B cell (primary cell): Measurements from ENCODE around the gene KIF26B. TPM values are rescaled to one million over a fixed set of nuclear protein-coding genes. Genes with fewer than 3 reads are reported as not detected.

Experiments used
- ATAC-seq: fragments of 200-7000 bp; cut with Tn5 transposase; one replicate; pipeline ENCODE4 v1.10.0; 2021; ENCODE audit warnings: low read depth, mild to moderate bottlenecking, moderate number of reproducible peaks, moderate library complexity
- CTCF ChIA-PET: fragments of 350-600 bp; sonication (Branson Sonifier 250); formaldehyde crosslinking; loops from one replicate; lab custom pipeline; 2021; ENCODE audit warnings: antibody characterized with exemption, inconsistent platforms; lab: Charles Lee
- POLR2A ChIA-PET: fragments of 350-600 bp; sonication (Branson Sonifier 250); formaldehyde crosslinking; loops from one replicate; lab custom pipeline; 2021; ENCODE audit warnings: antibody characterized with exemption; lab: Charles Lee
- DNase-seq: peaks from one replicate; pipeline ENCODE4 v3.0.0; 2013
- H2AFZ ChIP-seq: 2 replicates; pipeline ENCODE4 v1.6.1; 2012; ENCODE audit warnings: mild to moderate bottlenecking, low read depth, low read length; ENCODE audit not compliant: insufficient read depth, poor library complexity, severe bottlenecking
- H3K27ac ChIP-seq, 2 donors: 1 replicate in 1 of 2; 2 replicates in 1 of 2; pipeline ENCODE4 v1.5.1; 2012 to 2013; ENCODE audit warnings: low read length in 2 of 2, mild to moderate bottlenecking in 2 of 2, moderate library complexity in 1 of 2
- H3K27me3 ChIP-seq, 4 experiments: fragments of 200-600 bp in 1 of 4; sonication (generic) in 1 of 4; replicated peaks in 1 of 4; 1 replicate in 2 of 4; 2 replicates in 2 of 4; pipeline versions ENCODE4 v1.6.1 to v1.7.0; 2013 to 2016; ENCODE audit warnings: low read length in 3 of 4, mild to moderate bottlenecking in 2 of 4, mixed read lengths in 1 of 4, moderate library complexity in 1 of 4; ENCODE audit not compliant: insufficient read depth in 4 of 4, control insufficient read depth in 3 of 4; ENCODE audit errors: control extremely low read depth in 1 of 4
- H3K36me3 ChIP-seq, 2 experiments: replicated peaks in 1 of 2; 1 replicate in 1 of 2; 2 replicates in 1 of 2; pipeline versions ENCODE4 v1.6.1 to v1.7.1; 2013; ENCODE audit warnings: low read length in 1 of 2; ENCODE audit not compliant: insufficient read depth in 2 of 2, control insufficient read depth in 1 of 2; ENCODE audit errors: control extremely low read depth in 1 of 2, extremely low read depth in 1 of 2
- H3K4me1 ChIP-seq, 2 donors: fragments of 200-600 bp in 1 of 2; sonication (generic) in 1 of 2; 1 replicate in 1 of 2; 2 replicates in 1 of 2; pipeline versions ENCODE4 v1.5.1 to v1.6.1; 2013 to 2017; ENCODE audit warnings: low read length in 2 of 2; ENCODE audit not compliant: control insufficient read depth in 2 of 2, insufficient read depth in 2 of 2
- H3K4me2 ChIP-seq: replicated peaks from 2 replicates; pipeline ENCODE3; 2012; ENCODE audit warnings: mild to moderate bottlenecking, low read depth, low read length; ENCODE audit not compliant: poor library complexity, severe bottlenecking
- H3K4me3 ChIP-seq, 5 experiments: fragments of 200-600 bp in 1 of 5; sonication (generic) in 1 of 5; 1 replicate in 3 of 5; 2 replicates in 2 of 5; pipeline versions ENCODE4 v1.5.1 to v1.7.0; 2011 to 2016; ENCODE audit warnings: low read length in 4 of 5, mild to moderate bottlenecking in 4 of 5, low read depth in 2 of 5, control low read depth in 1 of 5, moderate library complexity in 1 of 5; ENCODE audit not compliant: insufficient read depth in 1 of 5; ENCODE audit errors: control extremely low read depth in 1 of 5, extremely low read depth in 1 of 5
- H3K79me2 ChIP-seq: fragments of 200-600 bp; sonication (generic); one replicate; pipeline ENCODE4 v1.6.0; 2016; ENCODE audit warnings: low read length; ENCODE audit not compliant: control insufficient read depth, insufficient read depth
- H3K9ac ChIP-seq: fragments of 200-600 bp; sonication (generic); 2 replicates; pipeline ENCODE4 v1.6.1; 2017; ENCODE audit warnings: mild to moderate bottlenecking, low read length, moderate library complexity
- H3K9me3 ChIP-seq, 3 donors: one replicate each; pipeline versions ENCODE4 v1.6.1 to v1.7.1; 2013; ENCODE audit warnings: low read length in 2 of 3; ENCODE audit not compliant: control insufficient read depth in 2 of 3, insufficient read depth in 1 of 3; ENCODE audit errors: control extremely low read depth in 1 of 3
- H4K20me1 ChIP-seq: 2 replicates; pipeline ENCODE4 v1.6.0; 2012; ENCODE audit warnings: mild to moderate bottlenecking, low read length; ENCODE audit not compliant: insufficient read depth, control insufficient read depth, poor library complexity, severe bottlenecking
- H3K27ac Mint-ChIP-seq: one replicate; pipeline ENCODE4 v1.8.0; 2021; ENCODE audit warnings: mixed read lengths
- H3K27me3 Mint-ChIP-seq: one replicate; pipeline ENCODE4 v1.8.0; 2021; ENCODE audit warnings: mixed read lengths
- H3K4me1 Mint-ChIP-seq: one replicate; pipeline ENCODE4 v1.8.0; 2021; ENCODE audit warnings: mixed read lengths
- H3K4me3 Mint-ChIP-seq: one replicate; pipeline ENCODE4 v1.8.0; 2021; ENCODE audit warnings: mixed read lengths
- H3K9me3 Mint-ChIP-seq: one replicate; pipeline ENCODE4 v1.8.0; 2022; ENCODE audit warnings: mixed read lengths; ENCODE audit not compliant: insufficient read depth
- EZH2 ChIP-seq: IDR thresholded peaks from 2 replicates; pipeline ENCODE4 v1.6.1; 2012; ENCODE audit warnings: borderline replicate concordance, low read depth, mild to moderate bottlenecking, moderate library complexity, low read length; ENCODE audit not compliant: insufficient read depth, poor library complexity, severe bottlenecking
- WGBS: methylation state at CpG from one replicate; pipeline ENCODE4 v1.1.5; 2013; ENCODE audit warnings: missing lambda C conversion rate; ENCODE audit not compliant: insufficient coverage; 5-methylcytosine and 5-hydroxymethylcytosine counted together
- intact Hi-C: fragments of 100-400 bp; cut with micrococcal nuclease; formaldehyde crosslinking; loops from one replicate; pipeline ENCODE4 v1.10.0; 2022
- polyA plus RNA-seq: library from polyadenylated mRNA; depleted of rRNA; stranded (reverse); fragments of >200 nt; gene quantifications from 2 replicates; pipeline ENCODE4 v1.2.3, GENCODE V29; 2012
- total RNA-seq, 2 donors: library from RNA; stranded (reverse); fragments of 120-200 nt in 1 of 2; gene quantifications; 1 replicate in 1 of 2; 2 replicates in 1 of 2; pipeline versions ENCODE4 v1.2.3 to v1.2.4, GENCODE V29; 2013 to 2022
- TF ChIP-seq, protein P1 (sequence below): fragments of 200-600 bp; IDR thresholded peaks from one replicate; pipeline ENCODE4 v1.8.0; 2022; ENCODE audit warnings: antibody characterized with exemption, mild to moderate bottlenecking

Gene KIF26B
- total and polyA plus RNA-seq, 2 donors (not counting 1 experiment from before 2014, with no cell fraction given): 0.62 TPM; not detected in 1

DNA sequence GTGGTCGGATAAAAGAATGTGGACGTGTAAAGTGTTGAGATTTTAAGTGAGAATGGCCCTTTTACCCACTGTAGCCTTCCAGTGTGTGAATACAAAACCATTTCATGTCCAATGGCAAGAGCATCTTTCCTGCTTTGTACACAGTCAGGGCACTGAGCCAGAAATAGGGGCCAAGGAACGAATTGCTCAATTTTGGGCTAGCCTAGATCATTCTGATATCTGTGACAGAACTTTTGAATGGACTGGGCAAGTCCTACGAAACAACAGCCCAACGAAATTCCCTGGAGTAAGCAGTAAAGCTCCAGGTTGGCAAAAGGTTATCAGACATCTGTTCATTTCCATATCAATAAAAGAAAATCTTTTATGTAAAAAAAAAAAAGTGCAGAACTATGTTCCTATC is 5.5 kb downstream of the KIF26B start:
- Histone ChIP-seq H3K4me2 (no peak overlapping the region), H3K27me3 (peaks cover 0 to 45% (median 26%) of the 10 kb centered on the region in 4 experiments), H3K9ac (no peak overlapping the region), H3K4me3 (no peak overlapping the region), H4K20me1 (no peaks in the 10 kb centered on the region), H3K27ac (no peak overlapping the region), H3K36me3 (no peaks in the 10 kb centered on the region), H3K4me1 (peaks cover 15 to 16% of the 10 kb centered on the region in 2 donors), H3K9me3 (peaks cover 0 to 14% (median 2%) of the 10 kb centered on the region in 3 donors), H3K79me2 (no peaks in the 10 kb centered on the region), H2AFZ (no peak overlapping the region)
- H3K27ac Mint-ChIP-seq: no peak overlapping the region
- 56% methylated on average over 2 of the region's 5 CpGs for WGBS
- H3K9me3 Mint-ChIP-seq: peaks cover 5% of the 10 kb centered on the region
- no peak for DNase-seq
- intact Hi-C loops: no loop called here
- TF ChIP-seq EZH2: no peak
- TF ChIP-seq, protein P1, sequence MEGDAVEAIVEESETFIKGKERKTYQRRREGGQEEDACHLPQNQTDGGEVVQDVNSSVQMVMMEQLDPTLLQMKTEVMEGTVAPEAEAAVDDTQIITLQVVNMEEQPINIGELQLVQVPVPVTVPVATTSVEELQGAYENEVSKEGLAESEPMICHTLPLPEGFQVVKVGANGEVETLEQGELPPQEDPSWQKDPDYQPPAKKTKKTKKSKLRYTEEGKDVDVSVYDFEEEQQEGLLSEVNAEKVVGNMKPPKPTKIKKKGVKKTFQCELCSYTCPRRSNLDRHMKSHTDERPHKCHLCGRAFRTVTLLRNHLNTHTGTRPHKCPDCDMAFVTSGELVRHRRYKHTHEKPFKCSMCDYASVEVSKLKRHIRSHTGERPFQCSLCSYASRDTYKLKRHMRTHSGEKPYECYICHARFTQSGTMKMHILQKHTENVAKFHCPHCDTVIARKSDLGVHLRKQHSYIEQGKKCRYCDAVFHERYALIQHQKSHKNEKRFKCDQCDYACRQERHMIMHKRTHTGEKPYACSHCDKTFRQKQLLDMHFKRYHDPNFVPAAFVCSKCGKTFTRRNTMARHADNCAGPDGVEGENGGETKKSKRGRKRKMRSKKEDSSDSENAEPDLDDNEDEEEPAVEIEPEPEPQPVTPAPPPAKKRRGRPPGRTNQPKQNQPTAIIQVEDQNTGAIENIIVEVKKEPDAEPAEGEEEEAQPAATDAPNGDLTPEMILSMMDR: no peak
- ChIA-PET POLR2A (no interaction called here), CTCF (no interaction called here)
- ATAC-seq: no peak
- H3K27me3 Mint-ChIP-seq: peaks cover 50% of the 10 kb centered on the region
- H3K4me3 Mint-ChIP-seq: no peak overlapping the region
- H3K4me1 Mint-ChIP-seq: peaks cover 12% of the 10 kb centered on the region

GRCh38 chr1:245160741-245161400 is 6.1 kb downstream of the KIF26B start:
- ChIA-PET CTCF (no interaction called here), POLR2A (no interaction called here)
- no CpG with 5 or more reads among the region's 6 CpGs for WGBS
- Mint-ChIP-seq H3K9me3 (peaks cover 5% of the 10 kb centered on the region), H3K27ac (no peak overlapping the region), H3K4me3 (no peak overlapping the region), H3K27me3 (peaks cover 50% of the 10 kb centered on the region), H3K4me1 (peaks cover 8% of the 10 kb centered on the region)
- Histone ChIP-seq H3K79me2 (no peaks in the 10 kb centered on the region), H3K27me3 (peaks cover 0 to 42% (median 23%) of the 10 kb centered on the region in 4 experiments), H3K4me3 (no peak overlapping the region), H3K4me2 (no peak overlapping the region), H4K20me1 (no peaks in the 10 kb centered on the region), H3K4me1 (peaks cover 9 to 10% of the 10 kb centered on the region in 2 donors), H3K9ac (no peak overlapping the region), H3K9me3 (peaks cover 0 to 9% (median 2%) of the 10 kb centered on the region in 3 donors), H3K36me3 (no peaks in the 10 kb centered on the region), H2AFZ (no peak overlapping the region), H3K27ac (no peak overlapping the region)
- no peak for DNase-seq
- no peak for ATAC-seq
- no peak for TF ChIP-seq EZH2
- TF ChIP-seq, protein P1: no peak
- intact Hi-C loops: no loop called here
